ENCODE measurements around the gene ZFYVE26. TPM values are rescaled to one million over a fixed set of nuclear protein-coding genes. Genes with fewer than 3 reads are reported as not detected.

Gene ZFYVE26
- total and polyA plus RNA-seq, 2 donors (not counting 1 experiment from before 2014, with no cell fraction given), result 10.9 to 46.3 TPM

- no peak overlapping the region for H2AFZ ChIP-seq (ENCODE audit: insufficient read depth, low read depth, low read length, poor library complexity, severe bottlenecking)
- H3K27me3 ChIP-seq (replicated peaks in 1 of 4; ENCODE audit: control extremely low read depth in 1 of 4, control insufficient read depth in 3 of 4, insufficient read depth in 4 of 4, low read length in 3 of 4), result no peaks in the 10 kb centered on the region
- no CpG with 5 or more reads among the region's 1 CpG for WGBS (ENCODE audit: insufficient coverage)
- no peak overlapping the region for H3K27ac ChIP-seq (ENCODE audit: low read length in 2 of 2)
- ChIA-PET CTCF (no interaction called here), POLR2A (no interaction called here)
- DNase-seq, result no peak
- no peaks in the 10 kb centered on the region for H3K79me2 ChIP-seq (ENCODE audit: control insufficient read depth, insufficient read depth, low read length)
- ATAC-seq (ENCODE audit: low read depth), result no peak
- H3K4me1 Mint-ChIP-seq, result no peaks in the 10 kb centered on the region
- no peaks in the 10 kb centered on the region for H3K9me3 Mint-ChIP-seq (ENCODE audit: insufficient read depth)
- H3K4me2 ChIP-seq (replicated peaks; ENCODE audit: low read depth, low read length, poor library complexity, severe bottlenecking), result no peak overlapping the region
- no peak overlapping the region for H3K27ac Mint-ChIP-seq
- no peaks in the 10 kb centered on the region for H3K4me1 ChIP-seq (ENCODE audit: control insufficient read depth in 2 of 2, insufficient read depth in 2 of 2, low read length in 2 of 2)
- peaks cover 10 to 92% of the 10 kb centered on the region in 2 experiments for H3K36me3 ChIP-seq (replicated peaks in 1 of 2; ENCODE audit: control extremely low read depth in 1 of 2, control insufficient read depth in 1 of 2, extremely low read depth in 1 of 2, insufficient read depth in 2 of 2, low read length in 1 of 2)
- H3K9me3 ChIP-seq (ENCODE audit: control extremely low read depth in 1 of 3, control insufficient read depth in 2 of 3, insufficient read depth in 1 of 3, low read length in 2 of 3), result no peaks in the 10 kb centered on the region
- H4K20me1 ChIP-seq (ENCODE audit: control insufficient read depth, insufficient read depth, low read length, poor library complexity, severe bottlenecking), result no peaks in the 10 kb centered on the region
- TF ChIP-seq CTCF (IDR thresholded peaks at IDR 0.05) (no peak), EZH2 (IDR thresholded peaks at IDR 0.05; ENCODE audit: borderline replicate concordance, insufficient read depth, low read depth, low read length, poor library complexity, severe bottlenecking) (no peak)
- intact Hi-C loops (cut with micrococcal nuclease), result no loop called here
- no peaks in the 10 kb centered on the region for H3K27me3 Mint-ChIP-seq
- no peak overlapping the region for H3K4me3 Mint-ChIP-seq
- no peak overlapping the region for H3K4me3 ChIP-seq (ENCODE audit: control extremely low read depth in 1 of 5, extremely low read depth in 1 of 5, insufficient read depth in 1 of 5, low read depth in 2 of 5, low read length in 4 of 5)
- H3K9ac ChIP-seq (ENCODE audit: low read length), result no peak overlapping the region
These were observed 37.6 kb downstream of the ZFYVE26 start for GRCh38 chr14:67778792-67779191.

GRCh38 chr14:67776653-67777322, 39.6 kb downstream of the ZFYVE26 start:
- H3K9ac ChIP-seq (ENCODE audit: low read length), result no peak overlapping the region
- intact Hi-C loops (cut with micrococcal nuclease), result no loop called here
- no peaks in the 10 kb centered on the region for H3K9me3 ChIP-seq (ENCODE audit: control extremely low read depth in 1 of 3, control insufficient read depth in 2 of 3, insufficient read depth in 1 of 3, low read length in 2 of 3)
- Mint-ChIP-seq H3K27ac (no peak overlapping the region), H3K4me1 (no peaks in the 10 kb centered on the region), H3K27me3 (no peaks in the 10 kb centered on the region), H3K9me3 (ENCODE audit: insufficient read depth) (no peaks in the 10 kb centered on the region), H3K4me3 (no peak overlapping the region)
- H3K4me2 ChIP-seq (replicated peaks; ENCODE audit: low read depth, low read length, poor library complexity, severe bottlenecking), result no peak overlapping the region
- 100% methylated on average over 2 of the region's 4 CpGs for WGBS (ENCODE audit: insufficient coverage)
- no peak overlapping the region for H3K27ac ChIP-seq (ENCODE audit: low read length in 2 of 2)
- TF ChIP-seq EZH2 (IDR thresholded peaks at IDR 0.05; ENCODE audit: borderline replicate concordance, insufficient read depth, low read depth, low read length, poor library complexity, severe bottlenecking) (no peak), CTCF (IDR thresholded peaks at IDR 0.05) (no peak)
- H3K4me3 ChIP-seq (ENCODE audit: control extremely low read depth in 1 of 5, extremely low read depth in 1 of 5, insufficient read depth in 1 of 5, low read depth in 2 of 5, low read length in 4 of 5), result no peak overlapping the region
- H3K27me3 ChIP-seq (replicated peaks in 1 of 4; ENCODE audit: control extremely low read depth in 1 of 4, control insufficient read depth in 3 of 4, insufficient read depth in 4 of 4, low read length in 3 of 4), result no peaks in the 10 kb centered on the region
- no peaks in the 10 kb centered on the region for H3K79me2 ChIP-seq (ENCODE audit: control insufficient read depth, insufficient read depth, low read length)
- ChIA-PET CTCF (interaction anchor here (0.6 kb wide), 1 partner anchor 64 kb away, joined by 4 read pairs; no protein-coding TSS in a partner anchor), POLR2A (no interaction called here)
- no peaks in the 10 kb centered on the region for H4K20me1 ChIP-seq (ENCODE audit: control insufficient read depth, insufficient read depth, low read length, poor library complexity, severe bottlenecking)
- ATAC-seq (ENCODE audit: low read depth), result no peak
- H3K4me1 ChIP-seq (ENCODE audit: control insufficient read depth in 2 of 2, insufficient read depth in 2 of 2, low read length in 2 of 2), result no peaks in the 10 kb centered on the region
- no peak for DNase-seq
- H2AFZ ChIP-seq (ENCODE audit: insufficient read depth, low read depth, low read length, poor library complexity, severe bottlenecking), result no peak overlapping the region
- peaks cover 8 to 89% of the 10 kb centered on the region in 2 experiments for H3K36me3 ChIP-seq (replicated peaks in 1 of 2; ENCODE audit: control extremely low read depth in 1 of 2, control insufficient read depth in 1 of 2, extremely low read depth in 1 of 2, insufficient read depth in 2 of 2, low read length in 1 of 2)

All from B cell (primary cell).